ENCODE measurements around the gene PRRC1. TPM values are rescaled to one million over a fixed set of nuclear protein-coding genes. Genes with fewer than 3 reads are reported as not detected.
A peak's percentile ranks its signal among the peaks of the same experiment; 100 is the strongest.

Gene PRRC1
- 10 to 100 TPM; 37.0 to 44.0 TPM for total RNA-seq

- WGBS: under 1% methylated on average over 59 of the region's 80 CpGs
- Histone ChIP-seq H3K27ac (peak within 1 kb of the TSS; percentile 52 to 76), H3K4me1 (replicated peaks) (no peaks in the 10 kb centered on the region), H3K36me3 (no peaks in the 10 kb centered on the region), H3K27me3 (replicated peaks; ENCODE audit: insufficient read depth) (no peaks in the 10 kb centered on the region), H3K4me3 (peak within 1 kb of the TSS; percentile 46 to 92), H3K9me3 (no peaks in the 10 kb centered on the region)
- TF ChIP-seq POLR2AphosphoS5 (IDR thresholded peaks at IDR 0.05) (peak; percentile 59), POLR2A (IDR thresholded peaks at IDR 0.05) (peak; percentile 83)
- TF ChIP-seq, protein P1, sequence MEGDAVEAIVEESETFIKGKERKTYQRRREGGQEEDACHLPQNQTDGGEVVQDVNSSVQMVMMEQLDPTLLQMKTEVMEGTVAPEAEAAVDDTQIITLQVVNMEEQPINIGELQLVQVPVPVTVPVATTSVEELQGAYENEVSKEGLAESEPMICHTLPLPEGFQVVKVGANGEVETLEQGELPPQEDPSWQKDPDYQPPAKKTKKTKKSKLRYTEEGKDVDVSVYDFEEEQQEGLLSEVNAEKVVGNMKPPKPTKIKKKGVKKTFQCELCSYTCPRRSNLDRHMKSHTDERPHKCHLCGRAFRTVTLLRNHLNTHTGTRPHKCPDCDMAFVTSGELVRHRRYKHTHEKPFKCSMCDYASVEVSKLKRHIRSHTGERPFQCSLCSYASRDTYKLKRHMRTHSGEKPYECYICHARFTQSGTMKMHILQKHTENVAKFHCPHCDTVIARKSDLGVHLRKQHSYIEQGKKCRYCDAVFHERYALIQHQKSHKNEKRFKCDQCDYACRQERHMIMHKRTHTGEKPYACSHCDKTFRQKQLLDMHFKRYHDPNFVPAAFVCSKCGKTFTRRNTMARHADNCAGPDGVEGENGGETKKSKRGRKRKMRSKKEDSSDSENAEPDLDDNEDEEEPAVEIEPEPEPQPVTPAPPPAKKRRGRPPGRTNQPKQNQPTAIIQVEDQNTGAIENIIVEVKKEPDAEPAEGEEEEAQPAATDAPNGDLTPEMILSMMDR (IDR thresholded peaks at IDR 0.05): no peak
- peak; percentile 77 for DNase-seq (ENCODE audit: low spot score)
- intact Hi-C loops (cut with DNase I): no loop called here
Observed at GRCh38 chr5:127517480-127518318, at the start of gene PRRC1. PRRC1 (plus strand) TSS chr5:127517640; CDS start chr5:127523480, 5,840 bp downstream.

GRCh38 chr5:127471211-127471610 lies 46.2 kb upstream of the PRRC1 start:
- whole genome bisulfite sequencing: 89% methylated on average over 2 of the region's 2 CpGs
- intact Hi-C loops (cut with DNase I): no loop called here
- Histone ChIP-seq H3K27me3 (replicated peaks; ENCODE audit: insufficient read depth) (no peaks in the 10 kb centered on the region), H3K27ac (no peak overlapping the region), H3K4me1 (replicated peaks) (no peaks in the 10 kb centered on the region), H3K9me3 (no peaks in the 10 kb centered on the region), H3K4me3 (no peak overlapping the region), H3K36me3 (no peaks in the 10 kb centered on the region)
- TF ChIP-seq POLR2AphosphoS5 (IDR thresholded peaks at IDR 0.05) (no peak), POLR2A (IDR thresholded peaks at IDR 0.05) (no peak)
- TF ChIP-seq, protein P1 (IDR thresholded peaks at IDR 0.05): no peak
- DNase-seq (ENCODE audit: low spot score): no peak

- intact Hi-C loops (cut with DNase I): no loop called here
- no peak overlapping the region for H3K27ac ChIP-seq
- TF ChIP-seq POLR2AphosphoS5 (IDR thresholded peaks at IDR 0.05) (no peak), POLR2A (IDR thresholded peaks at IDR 0.05) (no peak)
- TF ChIP-seq, protein P1 (IDR thresholded peaks at IDR 0.05): no peak
- no peaks in the 10 kb centered on the region for H3K4me1 ChIP-seq (replicated peaks)
- 97% methylated on average over 3 of the region's 3 CpGs for WGBS
- no peaks in the 10 kb centered on the region for H3K36me3 ChIP-seq
- H3K4me3 ChIP-seq: no peak overlapping the region
- DNase-seq (ENCODE audit: low spot score): no peak
- no peaks in the 10 kb centered on the region for H3K27me3 ChIP-seq (replicated peaks; ENCODE audit: insufficient read depth)
- no peaks in the 10 kb centered on the region for H3K9me3 ChIP-seq
Observed at GRCh38 chr5:127472700-127473099, 44.7 kb upstream of the PRRC1 start.

DNA sequence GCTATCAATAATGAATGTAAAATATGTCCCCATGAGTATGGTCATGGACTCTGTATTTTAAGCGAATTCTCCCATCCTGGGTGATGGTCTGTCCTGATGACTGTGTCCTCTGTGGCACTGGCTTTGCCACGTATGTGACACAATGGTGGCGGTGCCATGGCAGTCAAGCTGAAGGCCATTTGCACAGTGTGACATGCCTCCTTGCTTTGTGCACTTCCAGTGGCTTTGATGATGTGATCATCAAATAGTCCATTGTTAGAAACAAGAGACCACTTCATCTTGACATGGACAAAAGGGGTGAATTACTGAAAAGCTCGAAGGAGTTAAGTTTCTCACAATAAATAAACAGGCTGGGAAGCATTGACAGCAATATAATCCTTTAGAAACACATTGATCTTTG lies 31.0 kb upstream of the PRRC1 start:
- Histone ChIP-seq H3K36me3 (no peaks in the 10 kb centered on the region), H3K4me1 (replicated peaks) (no peaks in the 10 kb centered on the region), H3K9me3 (no peaks in the 10 kb centered on the region), H3K4me3 (no peak overlapping the region), H3K27ac (no peak overlapping the region), H3K27me3 (replicated peaks; ENCODE audit: insufficient read depth) (no peaks in the 10 kb centered on the region)
- 85% methylated on average over 4 of the region's 4 CpGs for WGBS
- intact Hi-C loops (cut with DNase I): no loop called here
- DNase-seq (ENCODE audit: low spot score): no peak
- TF ChIP-seq POLR2A (IDR thresholded peaks at IDR 0.05) (no peak), POLR2AphosphoS5 (IDR thresholded peaks at IDR 0.05) (no peak)
- TF ChIP-seq, protein P1 (IDR thresholded peaks at IDR 0.05): no peak

Measured in prostate gland (tissue), 2 donors.